ENCODE data around the gene MAF.
A peak's percentile ranks its signal among the peaks of the same experiment; 100 is the strongest.

DNA sequence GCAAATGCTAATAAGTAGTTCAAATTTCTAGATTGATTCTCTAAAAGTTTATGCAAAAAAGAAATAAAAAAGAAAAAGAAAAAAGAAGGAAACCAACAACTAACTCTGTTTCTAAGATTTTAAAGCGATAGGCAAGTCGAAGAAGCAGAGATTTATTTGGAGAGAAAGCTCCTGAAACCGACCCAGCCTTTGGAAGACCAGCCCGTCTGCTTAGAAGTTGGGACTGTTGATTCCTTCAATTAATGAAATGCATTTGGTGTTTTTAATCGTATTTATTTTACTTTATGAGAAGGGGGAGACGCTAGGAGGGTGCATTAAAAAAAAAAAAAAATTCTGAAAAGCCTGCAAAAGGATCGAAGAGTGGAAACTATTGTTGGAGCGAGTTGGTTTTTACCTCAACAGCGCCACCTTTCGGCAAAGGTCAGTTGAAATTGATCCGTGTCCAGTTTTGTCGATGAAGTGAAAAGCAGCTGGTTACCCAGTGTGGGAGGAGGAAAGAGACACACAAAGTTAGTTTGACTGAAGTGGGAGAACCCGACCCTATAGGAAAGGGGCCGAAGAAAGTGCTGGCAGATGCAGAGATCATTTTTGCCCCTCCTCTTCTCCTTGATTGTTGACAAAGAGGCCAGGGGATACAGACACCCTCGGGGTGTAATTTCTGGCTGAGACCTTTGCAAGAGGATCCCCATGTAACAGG is 1.5 kb upstream of the MAF start:
- TF ChIP-seq POLR2A (IDR thresholded peaks at IDR 0.05; ENCODE audit: extremely low read depth, insufficient read length): no peak
- TF ChIP-seq, protein P1, sequence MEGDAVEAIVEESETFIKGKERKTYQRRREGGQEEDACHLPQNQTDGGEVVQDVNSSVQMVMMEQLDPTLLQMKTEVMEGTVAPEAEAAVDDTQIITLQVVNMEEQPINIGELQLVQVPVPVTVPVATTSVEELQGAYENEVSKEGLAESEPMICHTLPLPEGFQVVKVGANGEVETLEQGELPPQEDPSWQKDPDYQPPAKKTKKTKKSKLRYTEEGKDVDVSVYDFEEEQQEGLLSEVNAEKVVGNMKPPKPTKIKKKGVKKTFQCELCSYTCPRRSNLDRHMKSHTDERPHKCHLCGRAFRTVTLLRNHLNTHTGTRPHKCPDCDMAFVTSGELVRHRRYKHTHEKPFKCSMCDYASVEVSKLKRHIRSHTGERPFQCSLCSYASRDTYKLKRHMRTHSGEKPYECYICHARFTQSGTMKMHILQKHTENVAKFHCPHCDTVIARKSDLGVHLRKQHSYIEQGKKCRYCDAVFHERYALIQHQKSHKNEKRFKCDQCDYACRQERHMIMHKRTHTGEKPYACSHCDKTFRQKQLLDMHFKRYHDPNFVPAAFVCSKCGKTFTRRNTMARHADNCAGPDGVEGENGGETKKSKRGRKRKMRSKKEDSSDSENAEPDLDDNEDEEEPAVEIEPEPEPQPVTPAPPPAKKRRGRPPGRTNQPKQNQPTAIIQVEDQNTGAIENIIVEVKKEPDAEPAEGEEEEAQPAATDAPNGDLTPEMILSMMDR (IDR thresholded peaks at IDR 0.05; ENCODE audit: low read depth, low read length): peak; percentile 69
